Measurements from ENCODE around the gene ENGASE. TPM values are rescaled to one million over a fixed set of nuclear protein-coding genes. Genes with fewer than 3 reads are reported as not detected.

Gene ENGASE
- total and polyA plus RNA-seq, 9 donors, result 12.1 to 27.9 (median 22.2) TPM

DNA sequence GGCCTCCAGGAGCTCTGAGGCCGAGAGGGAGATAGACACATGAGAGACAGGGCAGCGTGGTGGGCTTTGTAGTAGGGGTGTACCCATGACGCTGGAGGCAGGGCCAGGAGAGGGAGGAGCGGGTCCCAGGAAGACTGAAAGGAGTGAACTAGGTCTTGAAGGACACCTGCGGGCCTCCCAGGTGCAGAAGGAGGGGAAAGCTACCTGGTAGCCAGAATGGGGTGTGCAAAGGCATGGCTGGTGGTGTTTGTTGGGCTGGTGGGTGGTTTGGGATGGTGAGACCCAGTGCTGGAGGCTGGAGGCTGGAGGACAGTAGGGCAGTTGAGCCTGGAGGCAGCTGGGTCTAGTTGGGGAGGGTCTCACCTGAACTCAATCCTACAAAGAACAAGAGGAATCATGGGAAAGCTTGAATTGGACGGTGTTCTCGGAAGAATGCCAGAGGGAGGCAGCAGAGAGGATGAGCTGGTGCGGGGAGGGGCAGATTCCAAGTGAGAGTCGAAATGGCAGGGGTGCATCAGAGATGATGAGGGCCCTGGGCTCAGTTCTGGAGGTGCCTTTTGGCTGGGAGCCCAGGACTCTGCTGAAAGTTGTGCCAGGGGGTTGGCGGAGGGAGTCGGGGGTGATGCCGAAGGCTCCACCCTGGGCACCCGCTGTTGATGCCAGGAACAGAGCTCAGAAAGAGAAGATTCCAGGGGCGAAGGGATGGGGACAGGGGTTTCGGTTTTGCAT is 29.5 kb upstream of the ENGASE start:
- Histone ChIP-seq H3K9me3 (replicated peaks; ENCODE audit: control insufficient read depth, low read depth, low read length) (peaks cover 3% of the 10 kb centered on the region), H3K4me1 (ENCODE audit: control insufficient read depth, insufficient read depth, low read length) (peaks cover 37% of the 10 kb centered on the region), H3K36me3 (ENCODE audit: control insufficient read depth, insufficient read depth, low read length) (no peaks in the 10 kb centered on the region), H3K27me3 (ENCODE audit: control insufficient read depth, insufficient read depth, low read length) (peaks cover 52% of the 10 kb centered on the region), H3K27ac (ENCODE audit: low read length) (no peak overlapping the region), H3K4me3 (ENCODE audit: low read length) (no peak overlapping the region)
- WGBS (ENCODE audit: insufficient coverage), result 84% methylated on average over 15 of the region's 15 CpGs
- no peak for DNase-seq

GRCh38 chr17:79045842-79046196 is 28.8 kb upstream of the ENGASE start:
- peaks cover 41% of the 10 kb centered on the region for H3K4me1 ChIP-seq (ENCODE audit: control insufficient read depth, insufficient read depth, low read length)
- H3K27me3 ChIP-seq (ENCODE audit: control insufficient read depth, insufficient read depth, low read length), result peaks cover 55% of the 10 kb centered on the region
- WGBS (ENCODE audit: insufficient coverage), result 2% methylated on average over 11 of the region's 11 CpGs
- H3K27ac ChIP-seq (ENCODE audit: low read length), result no peak overlapping the region
- H3K4me3 ChIP-seq (ENCODE audit: low read length), result no peak overlapping the region
- peaks cover 4% of the 10 kb centered on the region for H3K9me3 ChIP-seq (replicated peaks; ENCODE audit: control insufficient read depth, low read depth, low read length)
- peak; percentile 89 for DNase-seq
- H3K36me3 ChIP-seq (ENCODE audit: control insufficient read depth, insufficient read depth, low read length), result no peaks in the 10 kb centered on the region

- Histone ChIP-seq H3K9me3 (replicated peaks; ENCODE audit: control insufficient read depth, low read depth, low read length) (peaks cover 4% of the 10 kb centered on the region), H3K36me3 (ENCODE audit: control insufficient read depth, insufficient read depth, low read length) (no peaks in the 10 kb centered on the region), H3K27ac (ENCODE audit: low read length) (peak overlapping the region; percentile 76), H3K4me1 (ENCODE audit: control insufficient read depth, insufficient read depth, low read length) (peaks cover 41% of the 10 kb centered on the region), H3K4me3 (ENCODE audit: low read length) (no peak overlapping the region), H3K27me3 (ENCODE audit: control insufficient read depth, insufficient read depth, low read length) (peaks cover 57% of the 10 kb centered on the region)
- peak; percentile 87 for DNase-seq
- WGBS (ENCODE audit: insufficient coverage), result 26% methylated on average over 20 of the region's 25 CpGs
Measured at GRCh38 chr17:79046197-79046915, 28.3 kb upstream of the ENGASE start.

GRCh38 chr17:79046916-79047280 is 27.7 kb upstream of the ENGASE start:
- peak; percentile 96 for DNase-seq
- WGBS (ENCODE audit: insufficient coverage), result 13% methylated on average over 9 of the region's 15 CpGs
- Histone ChIP-seq H3K27me3 (ENCODE audit: control insufficient read depth, insufficient read depth, low read length) (peaks cover 56% of the 10 kb centered on the region), H3K4me1 (ENCODE audit: control insufficient read depth, insufficient read depth, low read length) (peaks cover 41% of the 10 kb centered on the region), H3K36me3 (ENCODE audit: control insufficient read depth, insufficient read depth, low read length) (no peaks in the 10 kb centered on the region), H3K4me3 (ENCODE audit: low read length) (no peak overlapping the region), H3K27ac (ENCODE audit: low read length) (peak overlapping the region; percentile 76), H3K9me3 (replicated peaks; ENCODE audit: control insufficient read depth, low read depth, low read length) (peaks cover 4% of the 10 kb centered on the region)

DNA sequence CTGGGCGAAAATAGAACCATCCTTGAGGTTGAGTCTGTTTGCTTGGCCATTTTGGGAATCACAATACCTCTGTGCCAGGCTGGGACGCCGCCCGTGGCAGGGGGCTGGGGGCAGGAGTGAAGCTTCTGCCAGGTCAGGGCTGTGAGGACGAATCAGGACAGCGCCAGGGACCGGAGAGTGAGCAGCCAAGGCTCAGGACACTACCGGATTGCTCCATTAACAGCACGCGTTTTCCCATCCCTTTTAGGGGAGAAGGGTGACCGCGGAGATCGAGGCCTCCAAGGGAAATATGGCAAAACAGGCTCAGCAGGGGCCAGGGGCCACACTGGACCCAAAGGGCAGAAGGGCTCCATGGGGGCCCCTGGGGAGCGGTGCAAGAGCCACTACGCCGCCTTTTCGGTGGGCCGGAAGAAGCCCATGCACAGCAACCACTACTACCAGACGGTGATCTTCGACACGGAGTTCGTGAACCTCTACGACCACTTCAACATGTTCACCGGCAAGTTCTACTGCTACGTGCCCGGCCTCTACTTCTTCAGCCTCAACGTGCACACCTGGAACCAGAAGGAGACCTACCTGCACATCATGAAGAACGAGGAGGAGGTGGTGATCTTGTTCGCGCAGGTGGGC is 27.2 kb upstream of the ENGASE start:
- no peak for DNase-seq
- H3K4me1 ChIP-seq (ENCODE audit: control insufficient read depth, insufficient read depth, low read length), result peaks cover 41% of the 10 kb centered on the region

DNA sequence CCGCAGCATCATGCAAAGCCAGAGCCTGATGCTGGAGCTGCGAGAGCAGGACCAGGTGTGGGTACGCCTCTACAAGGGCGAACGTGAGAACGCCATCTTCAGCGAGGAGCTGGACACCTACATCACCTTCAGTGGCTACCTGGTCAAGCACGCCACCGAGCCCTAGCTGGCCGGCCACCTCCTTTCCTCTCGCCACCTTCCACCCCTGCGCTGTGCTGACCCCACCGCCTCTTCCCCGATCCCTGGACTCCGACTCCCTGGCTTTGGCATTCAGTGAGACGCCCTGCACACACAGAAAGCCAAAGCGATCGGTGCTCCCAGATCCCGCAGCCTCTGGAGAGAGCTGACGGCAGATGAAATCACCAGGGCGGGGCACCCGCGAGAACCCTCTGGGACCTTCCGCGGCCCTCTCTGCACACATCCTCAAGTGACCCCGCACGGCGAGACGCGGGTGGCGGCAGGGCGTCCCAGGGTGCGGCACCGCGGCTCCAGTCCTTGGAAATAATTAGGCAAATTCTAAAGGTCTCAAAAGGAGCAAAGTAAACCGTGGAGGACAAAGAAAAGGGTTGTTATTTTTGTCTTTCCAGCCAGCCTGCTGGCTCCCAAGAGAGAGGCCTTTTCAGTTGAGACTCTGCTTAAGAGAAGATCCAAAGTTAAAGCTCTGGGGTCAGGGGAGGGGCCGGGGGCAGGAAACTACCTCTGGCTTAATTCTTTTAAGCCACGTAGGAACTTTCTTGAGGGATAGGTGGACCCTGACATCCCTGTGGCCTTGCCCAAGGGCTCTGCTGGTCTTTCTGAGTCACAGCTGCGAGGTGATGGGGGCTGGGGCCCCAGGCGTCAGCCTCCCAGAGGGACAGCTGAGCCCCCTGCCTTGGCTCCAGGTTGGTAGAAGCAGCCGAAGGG is 26.4 kb upstream of the ENGASE start:
- Histone ChIP-seq H3K4me1 (ENCODE audit: control insufficient read depth, insufficient read depth, low read length) (peaks cover 41% of the 10 kb centered on the region), H3K27me3 (ENCODE audit: control insufficient read depth, insufficient read depth, low read length) (peaks cover 55% of the 10 kb centered on the region), H3K4me3 (ENCODE audit: low read length) (no peak overlapping the region), H3K27ac (ENCODE audit: low read length) (no peak overlapping the region), H3K36me3 (ENCODE audit: control insufficient read depth, insufficient read depth, low read length) (no peaks in the 10 kb centered on the region), H3K9me3 (replicated peaks; ENCODE audit: control insufficient read depth, low read depth, low read length) (peaks cover 4% of the 10 kb centered on the region)
- no peak for DNase-seq
- WGBS (ENCODE audit: insufficient coverage), result 79% methylated on average over 37 of the region's 41 CpGs

More for the DNA sequence above, 27.2 kb upstream of the ENGASE start:
- peaks cover 55% of the 10 kb centered on the region for H3K27me3 ChIP-seq (ENCODE audit: control insufficient read depth, insufficient read depth, low read length)
- peaks cover 4% of the 10 kb centered on the region for H3K9me3 ChIP-seq (replicated peaks; ENCODE audit: control insufficient read depth, low read depth, low read length)
- peak overlapping the region; percentile 74 for H3K27ac ChIP-seq (ENCODE audit: low read length)
- no peak overlapping the region for H3K4me3 ChIP-seq (ENCODE audit: low read length)
- 61% methylated on average over 25 of the region's 30 CpGs for WGBS (ENCODE audit: insufficient coverage)
- H3K36me3 ChIP-seq (ENCODE audit: control insufficient read depth, insufficient read depth, low read length), result no peaks in the 10 kb centered on the region

DNA sequence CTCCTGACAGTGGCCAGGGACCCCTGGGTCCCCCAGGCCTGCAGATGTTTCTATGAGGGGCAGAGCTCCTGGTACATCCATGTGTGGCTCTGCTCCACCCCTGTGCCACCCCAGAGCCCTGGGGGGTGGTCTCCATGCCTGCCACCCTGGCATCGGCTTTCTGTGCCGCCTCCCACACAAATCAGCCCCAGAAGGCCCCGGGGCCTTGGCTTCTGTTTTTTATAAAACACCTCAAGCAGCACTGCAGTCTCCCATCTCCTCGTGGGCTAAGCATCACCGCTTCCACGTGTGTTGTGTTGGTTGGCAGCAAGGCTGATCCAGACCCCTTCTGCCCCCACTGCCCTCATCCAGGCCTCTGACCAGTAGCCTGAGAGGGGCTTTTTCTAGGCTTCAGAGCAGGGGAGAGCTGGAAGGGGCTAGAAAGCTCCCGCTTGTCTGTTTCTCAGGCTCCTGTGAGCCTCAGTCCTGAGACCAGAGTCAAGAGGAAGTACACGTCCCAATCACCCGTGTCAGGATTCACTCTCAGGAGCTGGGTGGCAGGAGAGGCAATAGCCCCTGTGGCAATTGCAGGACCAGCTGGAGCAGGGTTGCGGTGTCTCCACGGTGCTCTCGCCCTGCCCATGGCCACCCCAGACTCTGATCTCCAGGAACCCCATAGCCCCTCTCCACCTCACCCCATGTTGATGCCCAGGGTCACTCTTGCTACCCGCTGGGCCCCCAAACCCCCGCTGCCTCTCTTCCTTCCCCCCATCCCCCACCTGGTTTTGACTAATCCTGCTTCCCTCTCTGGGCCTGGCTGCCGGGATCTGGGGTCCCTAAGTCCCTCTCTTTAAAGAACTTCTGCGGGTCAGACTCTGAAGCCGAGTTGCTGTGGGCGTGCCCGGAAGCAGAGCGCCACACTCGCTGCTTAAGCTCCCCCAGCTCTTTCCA is 25.5 kb upstream of the ENGASE start:
- no peaks in the 10 kb centered on the region for H3K36me3 ChIP-seq (ENCODE audit: control insufficient read depth, insufficient read depth, low read length)
- H3K27ac ChIP-seq (ENCODE audit: low read length), result no peak overlapping the region
- peaks cover 8% of the 10 kb centered on the region for H3K9me3 ChIP-seq (replicated peaks; ENCODE audit: control insufficient read depth, low read depth, low read length)
- peaks cover 52% of the 10 kb centered on the region for H3K27me3 ChIP-seq (ENCODE audit: control insufficient read depth, insufficient read depth, low read length)
- 78% methylated on average over 15 of the region's 21 CpGs for WGBS (ENCODE audit: insufficient coverage)
- DNase-seq, result no peak
- H3K4me1 ChIP-seq (ENCODE audit: control insufficient read depth, insufficient read depth, low read length), result peaks cover 41% of the 10 kb centered on the region
- H3K4me3 ChIP-seq (ENCODE audit: low read length), result no peak overlapping the region

- Histone ChIP-seq H3K4me3 (ENCODE audit: low read length) (no peak overlapping the region), H3K4me1 (ENCODE audit: control insufficient read depth, insufficient read depth, low read length) (peaks cover 41% of the 10 kb centered on the region), H3K27ac (ENCODE audit: low read length) (no peak overlapping the region), H3K27me3 (ENCODE audit: control insufficient read depth, insufficient read depth, low read length) (peaks cover 45% of the 10 kb centered on the region), H3K9me3 (replicated peaks; ENCODE audit: control insufficient read depth, low read depth, low read length) (peaks cover 12% of the 10 kb centered on the region), H3K36me3 (ENCODE audit: control insufficient read depth, insufficient read depth, low read length) (no peaks in the 10 kb centered on the region)
- DNase-seq, result no peak
- 92% methylated on average over 6 of the region's 11 CpGs for WGBS (ENCODE audit: insufficient coverage)
Measured at GRCh38 chr17:79049821-79050220, 24.8 kb upstream of the ENGASE start.

DNA sequence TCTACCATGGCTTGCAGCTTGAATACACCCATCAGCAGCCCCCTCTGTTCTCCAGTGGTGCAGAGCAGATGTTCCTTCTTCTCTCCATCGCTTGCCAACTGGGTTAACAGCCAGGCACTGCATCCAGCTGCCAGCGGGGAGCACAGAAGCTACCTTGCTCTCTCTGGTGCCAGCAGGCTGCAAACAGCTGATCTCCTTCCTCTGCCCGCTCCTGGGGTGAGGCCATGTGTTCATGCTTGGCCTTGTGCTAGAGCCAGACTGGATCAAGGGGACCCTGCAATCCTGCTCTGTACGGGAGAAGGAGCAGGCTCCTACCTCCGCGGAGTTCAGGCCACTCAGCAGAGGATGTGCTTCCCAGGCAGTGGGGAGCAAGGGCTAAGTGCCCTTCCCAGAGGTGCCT is 24.1 kb upstream of the ENGASE start:
- Histone ChIP-seq H3K9me3 (replicated peaks; ENCODE audit: control insufficient read depth, low read depth, low read length) (peaks cover 12% of the 10 kb centered on the region), H3K4me3 (ENCODE audit: low read length) (no peak overlapping the region), H3K27me3 (ENCODE audit: control insufficient read depth, insufficient read depth, low read length) (peaks cover 37% of the 10 kb centered on the region), H3K36me3 (ENCODE audit: control insufficient read depth, insufficient read depth, low read length) (no peaks in the 10 kb centered on the region), H3K4me1 (ENCODE audit: control insufficient read depth, insufficient read depth, low read length) (peaks cover 41% of the 10 kb centered on the region), H3K27ac (ENCODE audit: low read length) (no peak overlapping the region)
- WGBS (ENCODE audit: insufficient coverage), result 76% methylated on average over 6 of the region's 6 CpGs
- no peak for DNase-seq

Measured in muscle of leg (tissue), 11 donors.